DMS79 treated with DMSO at 0.1 percent for 48 hours (cell line): ENCODE results near the gene KIF22.
A peak's percentile ranks its signal among the peaks of the same experiment; 100 is the strongest.

ENCODE experiments used
- DNase-seq: peaks from one replicate; lab custom pipeline; 2025; lab: John Stamatoyannopoulos, UW

Gene KIF22

DNA sequence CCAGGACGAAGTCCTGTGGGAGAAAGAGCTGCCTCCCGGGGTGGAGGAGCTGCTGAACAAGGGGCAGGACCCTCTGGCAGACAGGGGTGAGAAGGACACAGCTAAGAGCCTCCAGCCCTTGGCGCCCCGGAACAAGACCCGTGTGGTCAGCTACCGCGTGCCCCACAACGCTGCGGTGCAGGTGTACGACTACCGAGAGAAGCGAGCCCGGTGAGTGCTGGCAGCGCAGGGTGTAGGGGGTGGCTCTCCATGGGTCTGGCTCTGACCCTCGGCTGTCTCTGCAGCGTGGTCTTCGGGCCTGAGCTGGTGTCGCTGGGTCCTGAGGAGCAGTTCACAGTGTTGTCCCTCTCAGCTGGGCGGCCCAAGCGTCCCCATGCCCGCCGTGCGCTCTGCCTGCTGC, 51.1 kb downstream of the KIF22 start:
- no peak for DNase-seq

- no peak for DNase-seq
These were observed 52.3 kb downstream of the KIF22 start for GRCh38 chr16:29842732-29843346.

- DNase-seq: no peak
These were observed 53.4 kb downstream of the KIF22 start for GRCh38 chr16:29843931-29844330.

DNA sequence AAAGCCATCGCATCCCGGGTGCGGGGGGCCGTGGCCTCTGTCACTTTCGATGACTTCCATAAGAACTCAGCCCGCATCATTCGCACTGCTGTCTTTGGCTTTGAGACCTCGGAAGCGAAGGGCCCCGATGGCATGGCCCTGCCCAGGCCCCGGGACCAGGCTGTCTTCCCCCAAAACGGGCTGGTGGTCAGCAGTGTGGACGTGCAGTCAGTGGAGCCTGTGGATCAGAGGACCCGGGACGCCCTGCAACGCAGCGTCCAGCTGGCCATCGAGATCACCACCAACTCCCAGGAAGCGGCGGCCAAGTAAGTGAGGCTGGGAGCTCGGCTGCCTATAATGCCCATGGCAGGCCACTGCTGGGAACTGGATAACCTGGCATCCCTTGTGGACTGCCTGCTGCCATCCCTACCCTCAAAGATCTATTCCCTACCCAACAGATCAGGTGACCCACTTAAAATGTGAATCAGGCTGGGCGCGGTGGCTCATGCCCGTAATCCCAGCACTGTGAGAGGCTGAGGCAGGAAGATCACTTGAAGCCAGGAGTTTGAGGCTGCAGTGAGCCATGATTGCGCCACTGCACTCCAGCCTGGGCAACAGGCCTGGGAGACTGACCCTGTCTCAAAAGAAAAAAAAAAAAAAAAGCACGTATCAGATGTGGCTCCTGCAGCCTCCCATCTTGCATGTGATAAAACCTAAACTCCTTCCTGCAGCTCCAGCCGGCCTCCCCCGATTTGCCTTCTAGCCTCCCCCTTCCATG, 54.2 kb downstream of the KIF22 start:
- peak; percentile 42 for DNase-seq

- DNase-seq: peak; percentile 72
These were observed 55.1 kb downstream of the KIF22 start for GRCh38 chr16:29845656-29846055.

- DNase-seq: no peak
These were observed 58.1 kb downstream of the KIF22 start for GRCh38 chr16:29848420-29849297.

DNA sequence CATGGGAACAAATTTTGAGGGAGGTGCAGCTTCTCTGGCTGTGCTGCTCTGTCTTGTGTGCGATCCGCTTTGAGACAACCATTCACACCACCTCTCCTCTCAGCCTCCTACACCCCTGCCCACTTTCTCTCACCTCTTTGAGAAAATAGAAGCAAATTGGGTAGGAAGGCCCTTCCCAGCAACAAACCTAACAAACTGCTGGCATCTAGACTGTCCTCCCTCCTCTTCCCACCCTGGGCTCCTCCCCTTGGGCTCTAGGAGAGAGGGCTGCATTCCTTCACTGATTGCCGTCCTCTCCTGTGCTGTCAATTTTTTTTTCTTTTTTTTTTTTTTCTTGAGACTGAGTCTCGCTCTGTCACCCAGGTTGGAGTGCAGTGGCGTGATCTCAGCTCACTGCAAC, 59.0 kb downstream of the KIF22 start:
- DNase-seq: no peak

DNA sequence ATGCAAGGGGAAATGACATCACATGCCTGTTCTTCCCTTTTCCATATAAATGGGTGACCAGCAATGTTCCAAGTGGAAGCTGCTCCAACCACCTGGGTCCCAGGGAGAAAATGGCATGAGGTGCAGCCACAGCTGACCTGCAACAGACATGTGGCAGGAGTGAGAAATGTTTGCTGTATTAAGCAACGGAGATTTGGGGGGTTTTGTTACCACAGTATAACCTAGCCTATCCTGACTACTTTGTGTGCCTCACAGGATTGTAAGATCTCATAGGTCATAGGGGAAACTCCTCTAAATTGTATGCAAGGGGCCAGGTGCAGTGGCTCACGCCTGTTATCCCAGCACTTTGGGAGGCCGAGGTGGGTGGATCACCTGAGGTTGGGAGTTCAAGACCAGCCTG, 60.4 kb downstream of the KIF22 start:
- no peak for DNase-seq

DNA sequence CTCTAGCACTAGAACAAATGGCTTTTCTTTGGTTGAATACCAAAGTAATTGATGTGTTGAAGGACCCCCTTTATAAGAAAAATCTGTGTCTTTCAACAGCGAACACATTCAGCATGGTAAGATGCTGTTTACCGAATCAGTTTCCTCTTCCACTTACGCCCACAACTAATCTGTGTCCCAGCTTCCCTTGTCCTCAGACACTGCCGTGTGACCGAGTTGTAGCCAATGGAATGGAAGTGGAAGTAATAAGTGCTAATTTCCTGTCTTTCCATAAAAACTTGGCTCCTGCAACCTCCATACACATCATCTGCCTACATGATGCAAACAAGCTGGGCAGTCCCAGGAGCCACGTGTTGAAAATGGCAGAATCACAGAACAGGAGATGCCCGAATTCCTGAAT, 62.1 kb downstream of the KIF22 start:
- DNase-seq: no peak

- DNase-seq: no peak
These were observed 64.1 kb downstream of the KIF22 start for GRCh38 chr16:29854520-29855100.
